ENCODE results near the gene CPA1. TPM values are rescaled to one million over a fixed set of nuclear protein-coding genes. Genes with fewer than 3 reads are reported as not detected.
"Not testable (repeated sequence)": the region's sequence is repeated elsewhere in the genome, so short reads cannot be mapped to it uniquely, and the experiment has no call there.

Gene CPA1
- total RNA-seq, 5 donors from 2014 or later (not counting 1 experiment from before 2014, with no cell fraction given): 15.8 to 22.5 (median 16.0) TPM; not detected in 2

DNA sequence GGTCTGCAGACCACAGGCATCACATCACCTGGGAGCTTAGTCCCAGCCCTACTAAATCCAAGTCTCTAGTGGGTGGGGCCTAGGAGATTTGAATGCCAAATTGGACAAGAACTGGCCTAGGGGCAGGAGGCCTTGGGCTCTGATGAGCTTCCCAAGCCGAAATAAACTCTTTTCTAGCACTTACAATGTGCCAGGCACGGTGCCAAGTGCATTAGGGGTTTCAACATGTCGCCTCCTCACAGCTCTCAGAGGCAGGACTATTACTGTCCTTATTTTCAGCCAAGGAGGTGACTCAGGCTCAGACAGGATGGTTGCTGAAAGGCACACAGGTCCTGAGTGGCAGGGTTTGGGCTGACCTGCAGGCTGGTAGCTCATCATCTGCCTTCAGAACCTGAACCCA, 9.2 kb upstream of the CPA1 start:
- H3K36me3 Mint-ChIP-seq: no peaks in the 10 kb centered on the region
- 81% methylated on average over 3 of the region's 3 CpGs for WGBS (ENCODE audit: insufficient coverage)
- peaks cover 13 to 26% (median 25%) of the 10 kb centered on the region in 3 donors for H3K4me1 Mint-ChIP-seq
- Histone ChIP-seq H3K9me3 (no peaks in the 10 kb centered on the region), H3K27me3 (replicated peaks in 1 of 2; ENCODE audit: control insufficient read depth in 2 of 2, extremely low read depth in 1 of 2, insufficient read depth in 2 of 2, low read length in 1 of 2) (peaks cover 0 to 4% of the 10 kb centered on the region in 2 experiments), H3K4me1 (ENCODE audit: control insufficient read depth in 1 of 2, extremely low read depth in 1 of 2, insufficient read depth in 2 of 2, low read length in 2 of 2) (peaks cover 10 to 42% of the 10 kb centered on the region in 2 experiments), H3K27ac (ENCODE audit: low read length) (no peak overlapping the region), H3K36me3 (ENCODE audit: control insufficient read depth in 2 of 2, extremely low read depth in 1 of 2, insufficient read depth in 1 of 2, low read length in 1 of 2) (no peaks in the 10 kb centered on the region), H3K4me3 (ENCODE audit: control insufficient read depth in 1 of 2, extremely low read depth in 1 of 2, low read length in 1 of 2) (no peak overlapping the region)
- no peak overlapping the region for H3K4me3 Mint-ChIP-seq
- DNase-seq (no peak), ATAC-seq (replicated peaks in 1 of 4) (no peak)
- H3K9me3 Mint-ChIP-seq: peaks cover 0 to under 1% (median 0%) of the 10 kb centered on the region in 3 donors
- no peaks in the 10 kb centered on the region for H3K27me3 Mint-ChIP-seq
- ChIA-PET CTCF (interaction anchor here (0.7 kb wide), 2 partner anchors 8 to 196 kb away, joined by 3 read pairs; no protein-coding TSS in a partner anchor), POLR2A (no interaction called here)
- H3K27ac Mint-ChIP-seq: no peak overlapping the region

DNA sequence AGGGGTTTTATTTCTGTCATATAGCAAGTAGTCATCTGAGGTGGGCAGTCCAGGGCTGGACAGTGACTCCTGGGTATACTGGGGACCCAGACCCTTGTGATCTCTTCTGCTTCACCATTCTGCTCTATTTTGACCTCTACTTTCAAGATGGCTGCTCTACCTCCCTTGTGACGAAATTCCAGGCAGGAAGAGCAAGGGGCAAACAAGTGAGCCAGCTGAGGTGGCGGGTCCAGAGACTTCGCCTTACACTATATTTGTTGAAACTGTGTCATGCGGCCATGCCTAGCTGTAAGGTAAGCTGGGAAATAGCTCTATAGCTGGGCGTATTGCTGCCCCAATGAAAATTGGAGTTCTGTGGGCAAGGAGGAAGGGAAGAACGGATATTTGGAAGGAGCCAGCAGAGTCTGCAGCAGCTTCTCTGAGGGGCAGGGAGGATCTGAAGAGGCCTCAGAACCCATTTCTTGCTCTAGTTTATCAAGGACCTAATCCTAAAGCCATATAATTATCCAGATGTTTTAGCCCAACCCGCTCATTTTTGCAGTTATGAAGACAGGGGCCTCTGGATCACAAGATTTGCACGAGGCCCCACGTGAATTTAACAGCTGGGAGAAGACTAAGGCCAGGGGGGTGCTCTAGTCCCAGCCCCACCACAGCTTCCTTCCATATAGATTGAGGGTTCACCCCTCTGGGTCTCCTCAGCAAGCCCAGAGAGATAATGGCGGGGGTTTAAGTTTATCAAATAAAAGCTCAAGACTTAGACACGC, 7.7 kb upstream of the CPA1 start:
- 95% methylated on average over 7 of the region's 11 CpGs for WGBS (ENCODE audit: insufficient coverage)
- H3K27ac ChIP-seq (ENCODE audit: low read length): no peak overlapping the region
- no peak overlapping the region for H3K27ac Mint-ChIP-seq
- POLR2A ChIA-PET: no interaction called here
- H3K27me3 ChIP-seq (replicated peaks in 1 of 2; ENCODE audit: control insufficient read depth in 2 of 2, extremely low read depth in 1 of 2, insufficient read depth in 2 of 2, low read length in 1 of 2): peaks cover 0 to 4% of the 10 kb centered on the region in 2 experiments
- H3K4me3 ChIP-seq (ENCODE audit: control insufficient read depth in 1 of 2, extremely low read depth in 1 of 2, low read length in 1 of 2): no peak overlapping the region
- CTCF ChIA-PET: no interaction called here
- H3K9me3 ChIP-seq: no peaks in the 10 kb centered on the region
- H3K36me3 ChIP-seq (ENCODE audit: control insufficient read depth in 2 of 2, extremely low read depth in 1 of 2, insufficient read depth in 1 of 2, low read length in 1 of 2): no peaks in the 10 kb centered on the region
- DNase-seq (no peak), ATAC-seq (replicated peaks in 1 of 4) (no peak)
- peaks cover 4 to 16% (median 16%) of the 10 kb centered on the region in 3 donors for H3K4me1 Mint-ChIP-seq
- H3K36me3 Mint-ChIP-seq: peaks cover 3% of the 10 kb centered on the region
- peaks cover 0 to 8% (median 7%) of the 10 kb centered on the region in 3 donors for H3K9me3 Mint-ChIP-seq
- H3K4me1 ChIP-seq (ENCODE audit: control insufficient read depth in 1 of 2, extremely low read depth in 1 of 2, insufficient read depth in 2 of 2, low read length in 2 of 2): peaks cover 0 to 26% of the 10 kb centered on the region in 2 experiments
- H3K4me3 Mint-ChIP-seq: no peak overlapping the region
- no peaks in the 10 kb centered on the region for H3K27me3 Mint-ChIP-seq

DNA sequence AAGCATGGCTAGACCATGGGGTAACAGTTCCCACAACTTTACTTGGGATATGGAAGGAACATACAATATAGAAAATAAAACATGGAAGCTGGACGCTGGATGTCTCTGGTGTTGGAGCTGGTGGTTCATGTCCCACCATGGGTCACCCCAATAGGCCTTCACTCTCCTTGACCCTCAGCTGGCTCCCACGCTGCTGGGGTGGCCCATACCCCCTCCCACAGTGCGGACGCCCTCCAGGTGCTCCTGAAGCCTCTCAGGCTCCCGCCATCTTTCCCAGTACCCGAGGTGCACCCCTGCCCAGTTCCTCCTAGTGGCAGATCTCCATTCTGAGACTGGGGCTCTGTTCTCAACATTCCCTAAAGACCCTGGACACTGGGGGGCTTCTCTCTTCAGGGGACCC, 5.8 kb upstream of the CPA1 start:
- Histone ChIP-seq H3K36me3 (ENCODE audit: control insufficient read depth in 2 of 2, extremely low read depth in 1 of 2, insufficient read depth in 1 of 2, low read length in 1 of 2) (no peaks in the 10 kb centered on the region), H3K4me3 (ENCODE audit: control insufficient read depth in 1 of 2, extremely low read depth in 1 of 2, low read length in 1 of 2) (no peak overlapping the region), H3K27me3 (replicated peaks in 1 of 2; ENCODE audit: control insufficient read depth in 2 of 2, extremely low read depth in 1 of 2, insufficient read depth in 2 of 2, low read length in 1 of 2) (peaks cover 0 to 4% of the 10 kb centered on the region in 2 experiments), H3K27ac (ENCODE audit: low read length) (no peak overlapping the region), H3K4me1 (ENCODE audit: control insufficient read depth in 1 of 2, extremely low read depth in 1 of 2, insufficient read depth in 2 of 2, low read length in 2 of 2) (peaks cover 0 to 7% of the 10 kb centered on the region in 2 experiments), H3K9me3 (no peaks in the 10 kb centered on the region)
- Mint-ChIP-seq H3K27me3 (no peaks in the 10 kb centered on the region), H3K27ac (no peak overlapping the region), H3K36me3 (peaks cover 3% of the 10 kb centered on the region), H3K4me1 (peaks cover under 1 to 6% (median 6%) of the 10 kb centered on the region in 3 donors), H3K4me3 (no peak overlapping the region), H3K9me3 (peaks cover 0 to 8% (median 7%) of the 10 kb centered on the region in 3 donors)
- CTCF ChIA-PET: no interaction called here
- POLR2A ChIA-PET: no interaction called here
- 100% methylated on average over 2 of the region's 6 CpGs for WGBS (ENCODE audit: insufficient coverage)
- DNase-seq: no peak
- no peak for ATAC-seq (replicated peaks in 1 of 4)

DNA sequence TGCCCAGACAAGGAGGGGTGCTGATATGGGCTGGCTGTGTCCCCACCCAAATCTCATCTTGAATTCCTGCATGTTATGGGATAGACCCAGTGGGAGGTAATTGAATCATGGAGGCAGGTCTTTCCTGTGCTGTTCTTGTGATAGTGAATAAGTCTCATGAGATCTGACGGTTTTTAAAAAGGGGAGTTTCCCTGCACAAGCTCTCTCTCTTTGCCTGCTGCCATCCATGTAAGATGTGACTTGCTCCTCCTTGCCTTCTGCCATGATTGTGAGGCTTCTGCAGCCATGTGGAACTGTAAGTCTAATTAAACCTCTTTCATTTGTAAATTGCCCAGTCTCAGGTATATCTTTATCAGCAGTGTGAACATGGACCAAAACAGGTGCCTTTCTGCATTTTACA, 3.8 kb upstream of the CPA1 start:
- H3K27me3 Mint-ChIP-seq; H3K4me1 Mint-ChIP-seq; H3K4me3 Mint-ChIP-seq; DNase-seq; H3K36me3 ChIP-seq (ENCODE audit: control insufficient read depth in 2 of 2, extremely low read depth in 1 of 2, insufficient read depth in 1 of 2, low read length in 1 of 2); H3K27ac ChIP-seq (ENCODE audit: low read length); H3K9me3 ChIP-seq; H3K9me3 Mint-ChIP-seq; CTCF ChIA-PET; H3K4me1 ChIP-seq (ENCODE audit: control insufficient read depth in 1 of 2, extremely low read depth in 1 of 2, insufficient read depth in 2 of 2, low read length in 2 of 2); ATAC-seq (replicated peaks in 1 of 4); POLR2A ChIA-PET; H3K27ac Mint-ChIP-seq; H3K36me3 Mint-ChIP-seq; H3K4me3 ChIP-seq (ENCODE audit: control insufficient read depth in 1 of 2, extremely low read depth in 1 of 2, low read length in 1 of 2): not testable (repeated sequence)
- 80% methylated on average over 1 of the region's 1 CpG for WGBS (ENCODE audit: insufficient coverage)
- H3K27me3 ChIP-seq (replicated peaks in 1 of 2; ENCODE audit: control insufficient read depth in 2 of 2, extremely low read depth in 1 of 2, insufficient read depth in 2 of 2, low read length in 1 of 2): peaks cover 0 to 10% of the 10 kb centered on the region in 2 experiments

DNA sequence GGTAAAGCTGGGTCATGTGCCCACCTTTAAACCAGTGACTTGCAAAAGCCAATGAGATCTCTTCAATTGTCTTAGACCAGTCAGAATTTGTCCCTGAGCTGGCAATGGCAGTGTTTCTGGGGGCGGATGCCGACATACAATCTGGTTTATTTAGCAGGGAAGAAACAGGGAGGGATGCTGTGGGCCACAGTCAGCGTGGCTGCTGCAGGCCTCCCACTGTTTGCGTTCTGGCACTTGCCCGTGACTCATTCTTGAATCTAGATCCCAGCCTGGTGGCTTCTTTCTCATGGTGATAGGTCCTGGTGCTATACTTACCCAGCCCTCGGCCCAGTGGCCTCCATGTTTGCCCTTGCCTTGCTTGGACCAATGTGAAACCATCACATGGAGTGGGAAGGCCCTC, 3.1 kb upstream of the CPA1 start:
- Mint-ChIP-seq H3K4me1 (no peaks in the 10 kb centered on the region), H3K9me3 (peaks cover 0 to 8% (median 7%) of the 10 kb centered on the region in 3 donors), H3K27me3 (no peaks in the 10 kb centered on the region), H3K4me3 (no peak overlapping the region), H3K27ac (no peak overlapping the region), H3K36me3 (peaks cover 3% of the 10 kb centered on the region)
- no peaks in the 10 kb centered on the region for H3K36me3 ChIP-seq (ENCODE audit: control insufficient read depth in 2 of 2, extremely low read depth in 1 of 2, insufficient read depth in 1 of 2, low read length in 1 of 2)
- no peak overlapping the region for H3K4me3 ChIP-seq (ENCODE audit: control insufficient read depth in 1 of 2, extremely low read depth in 1 of 2, low read length in 1 of 2)
- H3K9me3 ChIP-seq: no peaks in the 10 kb centered on the region
- ChIA-PET POLR2A (interaction anchor here in 1 of 2 donors (0.6 kb wide), 1 partner anchor 175 kb away, joined by 3 read pairs; no protein-coding TSS in a partner anchor), CTCF (no interaction called here)
- 76% methylated on average over 6 of the region's 6 CpGs for WGBS (ENCODE audit: insufficient coverage)
- H3K27me3 ChIP-seq (replicated peaks in 1 of 2; ENCODE audit: control insufficient read depth in 2 of 2, extremely low read depth in 1 of 2, insufficient read depth in 2 of 2, low read length in 1 of 2): peaks cover 0 to 10% of the 10 kb centered on the region in 2 experiments
- H3K4me1 ChIP-seq (ENCODE audit: control insufficient read depth in 1 of 2, extremely low read depth in 1 of 2, insufficient read depth in 2 of 2, low read length in 2 of 2): no peaks in the 10 kb centered on the region
- H3K27ac ChIP-seq (ENCODE audit: low read length): no peak overlapping the region
- ATAC-seq (replicated peaks in 1 of 4) (no peak), DNase-seq (no peak)

DNA sequence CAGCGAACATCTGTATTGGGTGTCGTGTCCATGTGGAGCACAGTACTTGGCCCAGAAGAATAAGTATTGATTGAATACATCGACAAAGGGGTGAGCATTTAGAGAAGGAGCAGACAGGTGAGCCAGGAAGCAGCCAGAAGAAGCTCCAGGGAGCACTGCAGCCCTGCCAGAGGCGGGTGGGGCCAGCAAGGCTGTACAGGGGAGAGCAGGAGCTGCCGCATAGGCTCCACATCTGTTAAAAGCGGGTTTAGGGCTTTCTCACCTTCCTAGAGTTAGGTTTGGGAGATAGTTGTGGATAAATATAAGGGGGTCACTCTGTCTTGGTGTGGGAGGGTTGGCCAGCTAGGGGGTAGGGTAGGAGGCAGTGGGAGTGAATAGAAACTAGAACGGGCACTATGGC, 1.3 kb upstream of the CPA1 start:
- no peak for DNase-seq
- ATAC-seq (replicated peaks in 1 of 4): no peak
- H3K36me3 Mint-ChIP-seq: peaks cover 3% of the 10 kb centered on the region
- H3K27ac ChIP-seq (ENCODE audit: low read length): no peak overlapping the region
- 90% methylated on average over 7 of the region's 7 CpGs for WGBS (ENCODE audit: insufficient coverage)
- H3K27me3 Mint-ChIP-seq: no peaks in the 10 kb centered on the region
- H3K4me3 Mint-ChIP-seq: no peak overlapping the region
- no peaks in the 10 kb centered on the region for H3K4me1 Mint-ChIP-seq
- no peak overlapping the region for H3K27ac Mint-ChIP-seq
- no peak overlapping the region for H3K4me3 ChIP-seq (ENCODE audit: control insufficient read depth in 1 of 2, extremely low read depth in 1 of 2, low read length in 1 of 2)
- H3K36me3 ChIP-seq (ENCODE audit: control insufficient read depth in 2 of 2, extremely low read depth in 1 of 2, insufficient read depth in 1 of 2, low read length in 1 of 2): no peaks in the 10 kb centered on the region
- H3K9me3 ChIP-seq: no peaks in the 10 kb centered on the region
- H3K4me1 ChIP-seq (ENCODE audit: control insufficient read depth in 1 of 2, extremely low read depth in 1 of 2, insufficient read depth in 2 of 2, low read length in 2 of 2): no peaks in the 10 kb centered on the region
- peaks cover 0 to 8% (median 7%) of the 10 kb centered on the region in 3 donors for H3K9me3 Mint-ChIP-seq
- CTCF ChIA-PET: no interaction called here
- peaks cover 0 to 11% of the 10 kb centered on the region in 2 experiments for H3K27me3 ChIP-seq (replicated peaks in 1 of 2; ENCODE audit: control insufficient read depth in 2 of 2, extremely low read depth in 1 of 2, insufficient read depth in 2 of 2, low read length in 1 of 2)
- POLR2A ChIA-PET: no interaction called here

Data from T-cell (primary cell).